Measurements from ENCODE around the gene ANKRD1.
"Not testable (repeated sequence)": the region's sequence is repeated elsewhere in the genome, so short reads cannot be mapped to it uniquely, and the experiment has no call there.

The ANKRD1 gene

DNA sequence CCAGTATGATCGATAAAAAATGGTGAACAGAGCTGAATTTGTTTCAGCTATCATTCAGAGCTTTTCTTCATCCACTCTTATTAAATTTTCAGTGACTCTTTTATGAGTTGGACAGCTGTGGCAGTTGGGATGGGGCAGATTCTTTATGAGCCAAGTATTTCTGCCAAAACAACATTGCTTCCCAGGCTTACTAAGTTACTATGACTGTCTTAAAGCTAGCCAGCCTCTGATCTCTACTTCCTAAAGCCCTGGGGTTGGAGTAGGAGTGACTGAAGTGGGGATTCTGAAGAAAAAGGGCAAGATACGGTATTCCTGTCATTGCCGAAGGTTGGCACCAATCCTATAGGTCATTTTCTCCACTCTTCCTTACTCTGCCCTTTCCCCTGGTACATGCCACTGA lies 36.5 kb downstream of the ANKRD1 start:
- DNase-seq (ENCODE audit: low spot score in 2 of 2) = no peak
- Histone ChIP-seq H3K27me3 (ENCODE audit: low read depth) (no peaks in the 10 kb centered on the region), H3K36me3 (replicated peaks) (peaks cover 65% of the 10 kb centered on the region), H3K4me1 (no peaks in the 10 kb centered on the region), H3K4me3 (no peak overlapping the region), H3K9me3 (no peaks in the 10 kb centered on the region)
- in situ Hi-C loops (cut with MboI; ENCODE audit: low sequenced_read_pairs) = no loop called here

GRCh38 chr10:90880059-90880719 lies 40.7 kb downstream of the ANKRD1 start:
- peaks cover 60% of the 10 kb centered on the region for H3K36me3 ChIP-seq (replicated peaks)

GRCh38 chr10:90879062-90879461 lies 41.8 kb downstream of the ANKRD1 start:
- no peaks in the 10 kb centered on the region for H3K9me3 ChIP-seq
- peaks cover 57% of the 10 kb centered on the region for H3K36me3 ChIP-seq (replicated peaks)
- in situ Hi-C loops (cut with MboI; ENCODE audit: low sequenced_read_pairs) = no loop called here
- no peaks in the 10 kb centered on the region for H3K27me3 ChIP-seq (ENCODE audit: low read depth)
- H3K4me1 ChIP-seq = no peaks in the 10 kb centered on the region
- DNase-seq (ENCODE audit: low spot score in 2 of 2) = no peak
- H3K4me3 ChIP-seq = no peak overlapping the region

More at GRCh38 chr10:90880059-90880719, 40.7 kb downstream of the ANKRD1 start:
- DNase-seq (ENCODE audit: low spot score in 2 of 2) = peak in 1 of 2 experiments; percentile 31
- H3K4me3 ChIP-seq; H3K4me1 ChIP-seq; H3K9me3 ChIP-seq; in situ Hi-C loops (cut with MboI; ENCODE audit: low sequenced_read_pairs); H3K27me3 ChIP-seq (ENCODE audit: low read depth): not testable (repeated sequence)

DNA sequence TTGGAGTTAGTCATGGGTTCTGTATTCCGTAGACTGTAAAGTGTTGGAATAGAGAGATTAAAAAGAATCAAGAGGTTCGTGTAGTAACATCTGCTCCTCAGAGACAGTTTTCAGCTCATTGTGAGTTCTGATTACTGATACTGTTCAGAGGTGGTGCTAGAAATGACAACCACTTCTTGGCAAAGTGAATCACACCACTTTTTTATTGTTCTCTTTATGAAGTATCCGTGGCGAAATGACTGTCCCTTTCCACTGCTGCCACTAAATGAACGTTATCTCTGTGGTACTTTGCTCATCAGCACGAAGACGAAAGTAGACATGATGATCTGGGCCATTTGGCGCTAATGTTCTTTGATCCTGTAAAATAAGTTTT lies 48.3 kb downstream of the ANKRD1 start:
- Histone ChIP-seq H3K27me3 (ENCODE audit: low read depth) (no peaks in the 10 kb centered on the region), H3K9me3 (0 out of 2 replicates have a peak, but pooled peaks cover 3% of the 10 kb centered on the region), H3K36me3 (replicated peaks) (peaks cover 20% of the 10 kb centered on the region), H3K4me1 (no peaks in the 10 kb centered on the region), H3K4me3 (peak overlapping the region; percentile 76)
- no peak for DNase-seq (ENCODE audit: low spot score in 2 of 2)
- in situ Hi-C loops (cut with MboI; ENCODE audit: low sequenced_read_pairs) = loop anchor here (25.0 kb wide), 1 partner anchor 1085 kb away; no protein-coding TSS in a partner anchor

DNA sequence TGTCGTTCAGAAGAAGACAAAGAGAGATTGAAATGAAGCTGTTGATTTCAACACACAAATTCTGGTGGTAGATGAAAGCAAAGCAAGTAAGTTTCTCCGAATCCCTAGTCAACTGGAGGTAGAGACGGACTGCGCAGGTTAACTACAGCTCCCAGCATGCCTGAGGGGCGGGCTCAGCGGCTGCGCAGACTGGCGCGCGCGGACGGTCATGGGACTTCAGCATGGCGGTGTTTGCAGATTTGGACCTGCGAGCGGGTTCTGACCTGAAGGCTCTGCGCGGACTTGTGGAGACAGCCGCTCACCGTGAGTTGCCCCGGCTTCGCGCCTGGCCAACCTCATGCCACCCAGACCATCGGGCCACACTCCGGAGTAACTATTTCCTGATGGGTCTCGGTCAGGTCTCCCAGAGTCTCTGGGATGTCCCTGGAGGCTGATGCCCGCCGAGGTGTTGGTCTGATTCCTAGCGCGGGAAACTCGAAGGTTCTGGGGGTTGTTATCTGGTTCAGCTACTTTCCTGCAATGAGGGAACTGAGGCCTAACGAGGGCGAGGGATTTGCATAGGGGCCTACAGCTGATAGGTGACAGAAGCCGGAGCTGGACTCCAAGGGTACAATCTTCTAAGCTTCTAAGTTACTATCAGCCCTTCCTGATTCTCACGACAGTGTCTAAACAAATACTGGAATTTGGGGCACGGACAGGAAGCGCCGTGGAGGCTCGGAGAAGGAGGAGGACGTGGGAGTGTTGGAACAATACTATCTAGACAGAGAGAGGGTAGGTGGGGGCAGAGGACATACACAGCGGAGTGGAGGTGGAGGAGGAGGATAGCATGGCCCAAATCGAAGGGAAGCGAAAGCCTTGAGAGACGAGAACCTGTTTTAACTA lies 48.9 kb downstream of the ANKRD1 start, which contains the start of gene RPP30:
TSS of gene RPP30 (plus strand) at position 209 of the 882 bp plus-strand sequence. CDS start at position 222, 13 bp downstream.
- 0 out of 2 replicates have a peak, but pooled peaks cover 3% of the 10 kb centered on the region for H3K9me3 ChIP-seq
- peak within 1 kb of the TSS; percentile 76 for H3K4me3 ChIP-seq
- no peaks in the 10 kb centered on the region for H3K27me3 ChIP-seq (ENCODE audit: low read depth)
- H3K36me3 ChIP-seq (replicated peaks) = peaks cover 18% of the 10 kb centered on the region
- no peaks in the 10 kb centered on the region for H3K4me1 ChIP-seq
- peak; percentile 75 to 87 for DNase-seq (ENCODE audit: low spot score in 2 of 2)
- in situ Hi-C loops (cut with MboI; ENCODE audit: low sequenced_read_pairs) = loop anchor here (25.0 kb wide), 1 partner anchor 1085 kb away; no protein-coding TSS in a partner anchor

DNA sequence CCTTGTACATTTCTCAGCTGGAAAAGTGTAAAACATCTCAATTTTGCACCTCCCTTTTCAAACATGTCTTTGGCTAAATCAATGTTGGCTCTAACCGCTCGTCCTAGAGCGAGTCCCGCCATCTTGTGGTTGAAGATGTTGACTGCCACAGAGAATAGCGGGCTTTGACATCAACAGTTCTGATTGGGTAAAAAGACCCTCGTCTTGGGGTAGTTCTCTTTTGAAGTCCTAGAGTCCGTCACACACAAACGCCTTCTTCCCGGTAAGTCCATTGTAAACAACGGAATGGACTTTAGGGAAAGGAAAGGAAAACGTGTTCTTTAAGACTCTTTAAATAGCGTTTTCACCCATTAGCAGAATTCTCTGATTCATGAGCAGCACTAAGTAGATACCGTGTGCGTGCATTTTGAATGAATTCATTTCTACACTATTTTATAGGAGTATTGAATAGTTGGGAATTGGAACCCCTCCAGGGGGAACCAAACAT lies 49.6 kb downstream of the ANKRD1 start:
- H3K9me3 ChIP-seq = 0 out of 2 replicates have a peak, but pooled peaks cover 3% of the 10 kb centered on the region
- no peaks in the 10 kb centered on the region for H3K27me3 ChIP-seq (ENCODE audit: low read depth)
- DNase-seq (ENCODE audit: low spot score in 2 of 2) = peak; percentile 71 to 84
- no peaks in the 10 kb centered on the region for H3K4me1 ChIP-seq
- H3K36me3 ChIP-seq (replicated peaks) = peaks cover 11% of the 10 kb centered on the region
- in situ Hi-C loops (cut with MboI; ENCODE audit: low sequenced_read_pairs) = loop anchor here (25.0 kb wide), 1 partner anchor 1084 kb away; no protein-coding TSS in a partner anchor
- peak overlapping the region; percentile 76 for H3K4me3 ChIP-seq

DNA sequence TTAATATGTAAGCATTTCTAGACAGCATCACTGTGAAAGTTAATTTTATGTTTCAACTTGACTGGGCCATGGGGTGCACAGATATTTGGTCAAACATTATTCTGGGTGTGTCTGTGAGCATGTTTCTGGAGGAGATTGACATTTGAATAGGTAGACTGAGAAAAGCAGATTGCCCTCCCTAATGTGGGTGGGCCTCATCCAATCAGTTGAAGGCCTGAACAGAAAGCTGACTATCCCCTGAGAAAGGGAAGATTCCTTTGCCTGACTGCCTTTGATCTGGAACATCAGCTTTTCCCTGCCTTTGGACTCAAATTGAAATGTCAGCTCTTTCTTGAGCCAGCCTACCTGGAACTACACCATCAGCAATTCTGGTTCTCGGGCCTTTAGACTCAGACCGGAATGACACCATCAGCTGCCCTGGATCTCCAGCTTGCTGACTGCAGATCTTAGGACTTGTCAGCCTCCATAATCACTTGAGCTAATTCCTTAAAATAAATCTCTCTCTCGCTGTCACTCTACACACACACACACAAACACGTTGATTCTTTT lies 54.8 kb downstream of the ANKRD1 start:
- Histone ChIP-seq H3K36me3 (replicated peaks) (no peaks in the 10 kb centered on the region), H3K9me3 (0 out of 2 replicates have a peak, but pooled peaks cover 3% of the 10 kb centered on the region), H3K4me1 (no peaks in the 10 kb centered on the region), H3K4me3 (no peak overlapping the region), H3K27me3 (ENCODE audit: low read depth) (peaks cover 24% of the 10 kb centered on the region)
- DNase-seq (ENCODE audit: low spot score in 2 of 2) = no peak
- in situ Hi-C loops (cut with MboI; ENCODE audit: low sequenced_read_pairs) = loop anchor here (5.0 to 25.0 kb wide), 2 partner anchors 114 to 1079 kb away; no protein-coding TSS in a partner anchor

GRCh38 chr10:90865401-90865800 lies 55.5 kb downstream of the ANKRD1 start:
- no peak overlapping the region for H3K4me3 ChIP-seq
- DNase-seq (ENCODE audit: low spot score in 2 of 2) = no peak
- in situ Hi-C loops (cut with MboI; ENCODE audit: low sequenced_read_pairs) = loop anchor here (5.0 to 25.0 kb wide), 2 partner anchors 113 to 1078 kb away; no protein-coding TSS in a partner anchor
- H3K36me3 ChIP-seq (replicated peaks) = no peaks in the 10 kb centered on the region
- no peaks in the 10 kb centered on the region for H3K4me1 ChIP-seq
- 0 out of 2 replicates have a peak, but pooled peaks cover 3% of the 10 kb centered on the region for H3K9me3 ChIP-seq
- peaks cover 28% of the 10 kb centered on the region for H3K27me3 ChIP-seq (ENCODE audit: low read depth)

- Histone ChIP-seq H3K27me3 (ENCODE audit: low read depth) (peaks cover 30% of the 10 kb centered on the region), H3K4me3 (no peak overlapping the region), H3K4me1 (no peaks in the 10 kb centered on the region), H3K9me3 (no peaks in the 10 kb centered on the region), H3K36me3 (replicated peaks) (no peaks in the 10 kb centered on the region)
- in situ Hi-C loops (cut with MboI; ENCODE audit: low sequenced_read_pairs) = loop anchor here (25.0 kb wide), 1 partner anchor 1076 kb away; no protein-coding TSS in a partner anchor
- peak in 1 of 2 experiments; percentile 27 for DNase-seq (ENCODE audit: low spot score in 2 of 2)
These were observed 57.9 kb downstream of the ANKRD1 start for GRCh38 chr10:90862908-90863514.
